ENCODE results near the gene PDHA2. TPM values are rescaled to one million over a fixed set of nuclear protein-coding genes. Genes with fewer than 3 reads are reported as not detected.

The PDHA2 gene
- not detected for total RNA-seq
- polyA plus RNA-seq, result not detected

DNA sequence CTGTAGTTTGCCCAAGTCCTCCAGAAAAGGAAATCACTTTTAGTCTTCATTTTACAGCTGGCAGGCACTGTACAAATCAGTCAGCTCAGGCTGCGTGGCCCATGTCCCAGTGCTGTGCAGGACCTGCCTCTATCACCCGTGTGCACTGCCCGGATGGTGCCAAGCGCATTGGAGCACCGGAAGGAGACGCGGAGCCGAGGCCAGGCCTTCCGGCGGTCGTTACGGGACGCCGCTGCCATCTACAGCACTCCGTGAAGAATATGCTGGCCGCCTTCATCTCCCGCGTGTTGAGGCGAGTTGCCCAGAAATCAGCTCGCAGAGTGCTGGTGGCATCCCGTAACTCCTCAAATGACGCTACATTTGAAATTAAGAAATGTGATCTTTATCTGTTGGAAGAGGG is at the start of gene PDHA2:
Gene PDHA2, plus strand, starts transcription at position 203 of the 400 bp plus-strand sequence. Its CDS starts 58 bp downstream, at position 261.
- H3K9me3 ChIP-seq (ENCODE audit: control insufficient read depth in 1 of 2, low read length in 2 of 2), result no peaks in the 10 kb centered on the region
- Mint-ChIP-seq H3K4me3 (no peak within 1 kb of the TSS), H3K36me3 (no peaks in the 10 kb centered on the region), H3K27me3 (no peaks in the 10 kb centered on the region), H3K4me1 (no peaks in the 10 kb centered on the region), H3K27ac (no peak within 1 kb of the TSS), H3K9me3 (peaks cover 0 to 10% (median under 1%) of the 10 kb centered on the region in 8 donors)
- H3K27me3 ChIP-seq (ENCODE audit: insufficient read depth, low read length), result no peaks in the 10 kb centered on the region
- DNase-seq, result no peak
- no peak within 1 kb of the TSS for H3K4me3 ChIP-seq (ENCODE audit: low read length in 2 of 2)
- POLR2A ChIA-PET (ENCODE audit: partially characterized antibody), result no interaction called here
- no peaks in the 10 kb centered on the region for H3K36me3 ChIP-seq (ENCODE audit: insufficient read depth, low read length)
- H3K27ac ChIP-seq (ENCODE audit: low read depth, low read length), result no peak within 1 kb of the TSS
- intact Hi-C loops (cut with micrococcal nuclease), result no loop called here
- H3K4me1 ChIP-seq (ENCODE audit: insufficient read depth, low read length), result no peaks in the 10 kb centered on the region
- CTCF ChIA-PET (ENCODE audit: partially characterized antibody), result no interaction called here

GRCh38 chr4:95798003-95798402 is 41.9 kb upstream of the PDHA2 start:
- ChIA-PET POLR2A (ENCODE audit: partially characterized antibody) (no interaction called here), CTCF (ENCODE audit: partially characterized antibody) (no interaction called here)
- H3K4me3 ChIP-seq (ENCODE audit: low read length in 2 of 2), result no peak overlapping the region
- H3K9me3 ChIP-seq (ENCODE audit: control insufficient read depth in 1 of 2, low read length in 2 of 2), result no peaks in the 10 kb centered on the region
- H3K27me3 ChIP-seq (ENCODE audit: insufficient read depth, low read length), result no peaks in the 10 kb centered on the region
- no peak overlapping the region for H3K27ac Mint-ChIP-seq
- DNase-seq, result no peak
- H3K4me1 ChIP-seq (ENCODE audit: insufficient read depth, low read length), result no peaks in the 10 kb centered on the region
- no peaks in the 10 kb centered on the region for H3K27me3 Mint-ChIP-seq
- intact Hi-C loops (cut with micrococcal nuclease), result no loop called here
- no peak overlapping the region for H3K4me3 Mint-ChIP-seq
- no peaks in the 10 kb centered on the region for H3K36me3 ChIP-seq (ENCODE audit: insufficient read depth, low read length)
- no peaks in the 10 kb centered on the region for H3K4me1 Mint-ChIP-seq
- no peaks in the 10 kb centered on the region for H3K36me3 Mint-ChIP-seq
- no peak overlapping the region for H3K27ac ChIP-seq (ENCODE audit: low read depth, low read length)
- peaks cover 0 to 16% (median 2%) of the 10 kb centered on the region in 8 donors for H3K9me3 Mint-ChIP-seq

DNA sequence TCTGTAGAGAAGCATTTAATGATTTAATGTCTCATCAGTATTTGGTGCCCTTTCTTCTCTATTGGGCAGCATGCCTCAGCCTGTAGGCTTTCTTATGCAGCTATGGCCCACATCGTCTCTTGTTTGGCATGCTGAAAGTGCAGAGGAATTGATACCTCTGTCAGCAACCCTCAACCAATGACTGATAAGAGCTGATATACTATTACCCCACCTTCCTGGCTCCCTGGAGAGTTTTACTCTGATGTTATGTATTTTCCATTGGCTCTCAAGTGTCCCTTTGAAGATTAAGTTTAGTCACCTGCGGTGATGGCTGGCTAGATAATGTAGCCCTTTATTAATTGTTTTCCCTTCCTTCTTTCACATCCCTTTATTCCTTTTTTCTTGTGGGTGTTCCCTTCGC is 41.2 kb upstream of the PDHA2 start:
- H3K27ac Mint-ChIP-seq, result peak overlapping the region in 1 of 7 donors; percentile 31
- intact Hi-C loops (cut with micrococcal nuclease), result no loop called here

GRCh38 chr4:95821867-95822266 is 18.0 kb upstream of the PDHA2 start:
- CTCF ChIA-PET (ENCODE audit: partially characterized antibody), result no interaction called here
- intact Hi-C loops (cut with micrococcal nuclease), result no loop called here
- Histone ChIP-seq H3K4me1 (ENCODE audit: insufficient read depth, low read length) (no peaks in the 10 kb centered on the region), H3K36me3 (ENCODE audit: insufficient read depth, low read length) (no peaks in the 10 kb centered on the region), H3K4me3 (ENCODE audit: low read length in 2 of 2) (no peak overlapping the region), H3K27me3 (ENCODE audit: insufficient read depth, low read length) (no peaks in the 10 kb centered on the region), H3K27ac (ENCODE audit: low read depth, low read length) (no peak overlapping the region), H3K9me3 (ENCODE audit: control insufficient read depth in 1 of 2, low read length in 2 of 2) (no peaks in the 10 kb centered on the region)
- Mint-ChIP-seq H3K4me1 (no peaks in the 10 kb centered on the region), H3K27ac (no peak overlapping the region), H3K36me3 (no peaks in the 10 kb centered on the region), H3K27me3 (no peaks in the 10 kb centered on the region), H3K4me3 (no peak overlapping the region), H3K9me3 (peaks cover 0 to 5% (median 1%) of the 10 kb centered on the region in 8 donors)
- POLR2A ChIA-PET (ENCODE audit: partially characterized antibody), result no interaction called here
- no peak for DNase-seq

More for the DNA sequence above, 41.2 kb upstream of the PDHA2 start:
- Histone ChIP-seq H3K9me3 (ENCODE audit: control insufficient read depth in 1 of 2, low read length in 2 of 2) (no peaks in the 10 kb centered on the region), H3K27me3 (ENCODE audit: insufficient read depth, low read length) (no peaks in the 10 kb centered on the region), H3K36me3 (ENCODE audit: insufficient read depth, low read length) (no peaks in the 10 kb centered on the region), H3K27ac (ENCODE audit: low read depth, low read length) (no peak overlapping the region), H3K4me1 (ENCODE audit: insufficient read depth, low read length) (no peaks in the 10 kb centered on the region), H3K4me3 (ENCODE audit: low read length in 2 of 2) (no peak overlapping the region)
- H3K4me1 Mint-ChIP-seq, result no peaks in the 10 kb centered on the region
- H3K4me3 Mint-ChIP-seq, result no peak overlapping the region
- ChIA-PET CTCF (ENCODE audit: partially characterized antibody) (no interaction called here), POLR2A (ENCODE audit: partially characterized antibody) (no interaction called here)
- H3K36me3 Mint-ChIP-seq, result no peaks in the 10 kb centered on the region
- H3K27me3 Mint-ChIP-seq, result no peaks in the 10 kb centered on the region
- DNase-seq, result no peak
- H3K9me3 Mint-ChIP-seq, result peaks cover 0 to 10% (median 2%) of the 10 kb centered on the region in 8 donors

DNA sequence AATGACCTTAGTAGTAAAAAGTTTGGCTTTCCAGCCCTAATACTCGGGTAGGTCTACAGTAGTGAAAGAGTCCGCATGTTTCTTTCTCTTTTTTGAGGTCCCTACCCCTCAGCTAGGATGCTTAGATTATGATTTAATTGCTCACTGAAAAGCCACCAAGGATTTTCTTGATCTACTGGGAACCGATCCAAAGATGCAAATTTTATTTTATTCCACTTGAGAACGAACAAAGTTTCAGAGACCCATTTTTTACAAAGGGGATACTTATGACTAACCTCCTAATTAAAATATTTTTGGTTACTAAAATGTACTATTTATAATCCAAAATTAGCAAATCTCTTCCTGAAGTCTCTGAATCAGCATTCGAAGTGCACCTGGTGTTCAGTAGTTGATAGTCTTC is 14.3 kb upstream of the PDHA2 start:
- intact Hi-C loops (cut with micrococcal nuclease), result no loop called here
- H3K36me3 Mint-ChIP-seq, result no peaks in the 10 kb centered on the region
- DNase-seq, result no peak
- no peak overlapping the region for H3K27ac Mint-ChIP-seq
- H3K4me1 Mint-ChIP-seq, result no peaks in the 10 kb centered on the region
- no peak overlapping the region for H3K27ac ChIP-seq (ENCODE audit: low read depth, low read length)
- H3K4me3 Mint-ChIP-seq, result no peak overlapping the region
- ChIA-PET POLR2A (ENCODE audit: partially characterized antibody) (no interaction called here), CTCF (ENCODE audit: partially characterized antibody) (no interaction called here)
- no peaks in the 10 kb centered on the region for H3K27me3 Mint-ChIP-seq
- H3K36me3 ChIP-seq (ENCODE audit: insufficient read depth, low read length), result no peaks in the 10 kb centered on the region
- no peaks in the 10 kb centered on the region for H3K27me3 ChIP-seq (ENCODE audit: insufficient read depth, low read length)
- H3K4me3 ChIP-seq (ENCODE audit: low read length in 2 of 2), result no peak overlapping the region
- peaks cover 0 to 7% (median 0%) of the 10 kb centered on the region in 8 donors for H3K9me3 Mint-ChIP-seq
- H3K4me1 ChIP-seq (ENCODE audit: insufficient read depth, low read length), result no peaks in the 10 kb centered on the region
- H3K9me3 ChIP-seq (ENCODE audit: control insufficient read depth in 1 of 2, low read length in 2 of 2), result no peaks in the 10 kb centered on the region

GRCh38 chr4:95830651-95831050 is 9.2 kb upstream of the PDHA2 start:
- CTCF ChIA-PET (ENCODE audit: partially characterized antibody), result no interaction called here
- Mint-ChIP-seq H3K27ac (no peak overlapping the region), H3K27me3 (no peaks in the 10 kb centered on the region), H3K4me3 (no peak overlapping the region), H3K36me3 (no peaks in the 10 kb centered on the region), H3K9me3 (peaks cover 0 to 3% (median 0%) of the 10 kb centered on the region in 8 donors), H3K4me1 (no peaks in the 10 kb centered on the region)
- no peaks in the 10 kb centered on the region for H3K9me3 ChIP-seq (ENCODE audit: control insufficient read depth in 1 of 2, low read length in 2 of 2)
- intact Hi-C loops (cut with micrococcal nuclease), result no loop called here
- DNase-seq, result no peak
- H3K4me1 ChIP-seq (ENCODE audit: insufficient read depth, low read length), result no peaks in the 10 kb centered on the region
- POLR2A ChIA-PET (ENCODE audit: partially characterized antibody), result no interaction called here
- no peak overlapping the region for H3K27ac ChIP-seq (ENCODE audit: low read depth, low read length)
- H3K36me3 ChIP-seq (ENCODE audit: insufficient read depth, low read length), result no peaks in the 10 kb centered on the region
- H3K4me3 ChIP-seq (ENCODE audit: low read length in 2 of 2), result no peak overlapping the region
- no peaks in the 10 kb centered on the region for H3K27me3 ChIP-seq (ENCODE audit: insufficient read depth, low read length)

DNA sequence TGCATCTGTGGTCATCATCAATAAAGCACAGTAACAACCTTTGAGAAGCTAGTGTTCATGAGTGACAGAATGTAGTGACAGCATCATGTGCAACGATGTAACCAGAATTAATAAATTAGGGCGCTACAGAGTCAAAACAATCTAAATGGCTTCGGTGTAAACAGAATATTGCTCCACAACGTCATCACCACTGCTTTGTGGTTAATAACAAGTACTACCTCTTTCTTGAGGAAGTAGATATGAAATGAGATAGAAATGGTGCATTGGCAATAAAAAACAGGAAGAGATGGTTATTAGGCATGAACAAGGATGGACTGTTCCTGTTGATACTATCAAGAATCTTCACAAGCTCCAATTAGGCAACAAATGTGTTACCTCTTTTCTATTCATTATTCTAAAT is 8.7 kb upstream of the PDHA2 start:
- H3K4me3 ChIP-seq (ENCODE audit: low read length in 2 of 2), result no peak overlapping the region
- H3K9me3 Mint-ChIP-seq, result peaks cover 0 to 3% (median 0%) of the 10 kb centered on the region in 8 donors
- no peaks in the 10 kb centered on the region for H3K36me3 ChIP-seq (ENCODE audit: insufficient read depth, low read length)
- H3K27ac ChIP-seq (ENCODE audit: low read depth, low read length), result no peak overlapping the region
- no peaks in the 10 kb centered on the region for H3K27me3 ChIP-seq (ENCODE audit: insufficient read depth, low read length)
- H3K36me3 Mint-ChIP-seq, result no peaks in the 10 kb centered on the region
- H3K4me1 ChIP-seq (ENCODE audit: insufficient read depth, low read length), result no peaks in the 10 kb centered on the region
- H3K27me3 Mint-ChIP-seq, result no peaks in the 10 kb centered on the region
- POLR2A ChIA-PET (ENCODE audit: partially characterized antibody), result no interaction called here
- no peaks in the 10 kb centered on the region for H3K4me1 Mint-ChIP-seq
- intact Hi-C loops (cut with micrococcal nuclease), result no loop called here
- CTCF ChIA-PET (ENCODE audit: partially characterized antibody), result no interaction called here
- H3K27ac Mint-ChIP-seq, result no peak overlapping the region
- DNase-seq, result no peak
- H3K4me3 Mint-ChIP-seq, result no peak overlapping the region
- H3K9me3 ChIP-seq (ENCODE audit: control insufficient read depth in 1 of 2, low read length in 2 of 2), result no peaks in the 10 kb centered on the region

DNA sequence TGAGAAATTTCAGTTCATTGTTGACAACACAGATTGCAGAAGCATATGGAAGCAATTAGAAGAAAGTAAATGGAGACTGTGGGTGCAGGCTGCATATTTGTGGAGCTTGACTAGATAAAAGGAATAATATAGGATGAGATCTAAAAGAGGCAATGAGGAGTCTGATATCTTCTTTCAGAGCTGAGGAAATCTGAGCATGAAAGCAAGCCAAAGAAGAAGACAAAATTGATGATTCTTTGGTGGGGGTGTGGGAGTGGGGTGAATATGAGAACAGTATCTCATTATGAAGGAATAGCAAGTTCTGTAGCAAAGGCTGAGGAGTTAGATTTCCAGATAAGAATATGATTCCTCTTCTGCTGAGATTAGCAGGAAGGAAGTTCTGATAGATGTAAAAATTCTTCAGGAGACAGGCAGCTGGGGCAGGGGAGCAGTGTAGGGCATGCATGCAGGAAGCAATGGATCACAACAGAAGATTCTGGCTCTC is 6.1 kb upstream of the PDHA2 start:
- H3K9me3 Mint-ChIP-seq, result peaks cover 0 to 2% (median 0%) of the 10 kb centered on the region in 8 donors
- POLR2A ChIA-PET (ENCODE audit: partially characterized antibody), result no interaction called here
- H3K27ac Mint-ChIP-seq, result no peak overlapping the region
- CTCF ChIA-PET (ENCODE audit: partially characterized antibody), result no interaction called here
- Histone ChIP-seq H3K4me3 (ENCODE audit: low read length in 2 of 2) (no peak overlapping the region), H3K9me3 (ENCODE audit: control insufficient read depth in 1 of 2, low read length in 2 of 2) (no peaks in the 10 kb centered on the region), H3K27ac (ENCODE audit: low read depth, low read length) (no peak overlapping the region), H3K4me1 (ENCODE audit: insufficient read depth, low read length) (no peaks in the 10 kb centered on the region), H3K36me3 (ENCODE audit: insufficient read depth, low read length) (no peaks in the 10 kb centered on the region), H3K27me3 (ENCODE audit: insufficient read depth, low read length) (no peaks in the 10 kb centered on the region)
- no peaks in the 10 kb centered on the region for H3K4me1 Mint-ChIP-seq
- no peak for DNase-seq
- H3K4me3 Mint-ChIP-seq, result no peak overlapping the region
- H3K27me3 Mint-ChIP-seq, result no peaks in the 10 kb centered on the region
- intact Hi-C loops (cut with micrococcal nuclease), result no loop called here
- H3K36me3 Mint-ChIP-seq, result no peaks in the 10 kb centered on the region
